ENCODE results near the gene PLD2.

DNA sequence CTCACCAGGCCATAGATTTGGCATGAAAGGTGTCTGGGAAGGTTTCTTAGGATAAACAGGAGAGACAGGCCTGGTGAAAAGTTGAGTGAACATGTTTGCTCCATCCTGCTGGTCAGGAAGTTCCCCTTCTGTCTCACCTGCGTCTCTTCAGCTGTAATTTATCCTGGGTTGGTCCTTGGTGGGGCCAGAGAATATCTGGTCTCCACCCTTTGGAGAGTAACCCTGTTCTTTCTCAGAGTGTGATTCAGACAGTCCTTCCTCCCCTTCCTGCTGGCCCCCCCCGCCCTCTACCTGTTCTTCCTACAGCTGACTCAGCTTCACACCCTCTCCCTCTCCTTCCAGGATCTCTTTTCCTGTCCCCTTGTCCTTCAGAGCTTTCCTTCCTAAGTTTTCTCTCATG lies 43.3 kb downstream of the PLD2 start:
- TF ChIP-seq POLR2A (IDR thresholded peaks at IDR 0.05; ENCODE audit: low read depth, low read length), result no peak
- TF ChIP-seq POLR2AphosphoS5 (IDR thresholded peaks at IDR 0.05; ENCODE audit: low read depth, low read length), result no peak
